ENCODE results near the gene ARHGAP45.

GRCh38 chr19:1110809-1111640 is 44.1 kb downstream of the ARHGAP45 start:
- TF ChIP-seq USF2 (IDR thresholded peaks at IDR 0.05; ENCODE audit: low read length), result no peak
- TF ChIP-seq POLR2A (IDR thresholded peaks at IDR 0.05; ENCODE audit: control extremely low read depth in 1 of 2, low read depth in 2 of 2, low read length in 2 of 2), result no peak
- TF ChIP-seq CTCF (IDR thresholded peaks at IDR 0.05; ENCODE audit: control extremely low read depth in 1 of 3, insufficient read depth in 1 of 3, low read depth in 1 of 3, low read length in 3 of 3), result no peak
- TF ChIP-seq TAF1 (IDR thresholded peaks at IDR 0.05; ENCODE audit: low read depth, low read length), result no peak
- TF ChIP-seq KDM5A (IDR thresholded peaks at IDR 0.05; ENCODE audit: low read length), result no peak
- TF ChIP-seq POLR2AphosphoS5 (IDR thresholded peaks at IDR 0.05; ENCODE audit: low read depth, low read length), result no peak
- TF ChIP-seq HDAC2 (IDR thresholded peaks at IDR 0.05; ENCODE audit: borderline replicate concordance in 1 of 2, low read depth in 2 of 2, low read length in 2 of 2), result no peak
- no peak for TF ChIP-seq EGR1 (IDR thresholded peaks at IDR 0.05; ENCODE audit: borderline replicate concordance, low read depth, low read length)
